PFSK-1 (cell line): Measurements from ENCODE around the gene BAZ2A.

Experiments used
- FOXP2 ChIP-seq: optimal IDR thresholded peaks from 2 replicates; pipeline ENCODE3; 2011; ENCODE audit warnings: borderline replicate concordance, control low read depth, inconsistent platforms; ENCODE audit not compliant: insufficient read depth; ENCODE audit errors: extremely low read length, extremely low read depth
- POLR2AphosphoS5 ChIP-seq: IDR thresholded peaks from 2 replicates; pipeline ENCODE4 v1.6.1; 2012; ENCODE audit warnings: low read depth, mild to moderate bottlenecking, control low read depth, low read length, moderate library complexity
- REST ChIP-seq, 2 experiments: IDR thresholded peaks; 2 replicates each; pipeline versions ENCODE4 v1.6.1 to v1.8.0; 2011 to 2012; ENCODE audit warnings: low read depth in 2 of 2, low read length in 2 of 2, control low read depth in 1 of 2, inconsistent platforms in 1 of 2, mild to moderate bottlenecking in 1 of 2, moderate library complexity in 1 of 2; ENCODE audit not compliant: insufficient read depth in 1 of 2
- SIN3A ChIP-seq: IDR thresholded peaks from 2 replicates; pipeline ENCODE4 v1.6.1; 2012; ENCODE audit warnings: mild to moderate bottlenecking, low read length, moderate library complexity, borderline replicate concordance; ENCODE audit not compliant: insufficient read depth
- TAF1 ChIP-seq: IDR thresholded peaks from 2 replicates; pipeline ENCODE4 v1.6.1; 2012; ENCODE audit warnings: low read length, control low read depth, borderline replicate concordance; ENCODE audit not compliant: insufficient read depth

Gene BAZ2A

GRCh38 chr12:56589783-56590182 is 40.3 kb downstream of the BAZ2A start:
- TF ChIP-seq TAF1 (no peak), FOXP2 (no peak), POLR2AphosphoS5 (no peak), REST (IDR thresholded peaks at IDR 0.05; ENCODE audit: insufficient read depth in 1 of 2, low read depth in 2 of 2, low read length in 2 of 2) (no peak), SIN3A (no peak)

GRCh38 chr12:56585098-56585497 is 45.0 kb downstream of the BAZ2A start:
- no peak for TF ChIP-seq POLR2AphosphoS5
- TF ChIP-seq TAF1 = no peak
- TF ChIP-seq REST (IDR thresholded peaks at IDR 0.05; ENCODE audit: insufficient read depth in 1 of 2, low read depth in 2 of 2, low read length in 2 of 2) = no peak

GRCh38 chr12:56581418-56582145 is 48.5 kb downstream of the BAZ2A start:
- TF ChIP-seq POLR2AphosphoS5 (no peak), SIN3A (no peak), FOXP2 (no peak), TAF1 (no peak), REST (IDR thresholded peaks at IDR 0.05; ENCODE audit: insufficient read depth in 1 of 2, low read depth in 2 of 2, low read length in 2 of 2) (no peak)

GRCh38 chr12:56578983-56579546 is 51.1 kb downstream of the BAZ2A start:
- TF ChIP-seq TAF1 = no peak

- TF ChIP-seq TAF1 (no peak), REST (IDR thresholded peaks at IDR 0.05; ENCODE audit: insufficient read depth in 1 of 2, low read depth in 2 of 2, low read length in 2 of 2) (no peak), POLR2AphosphoS5 (no peak), FOXP2 (no peak), SIN3A (no peak)
Measured at GRCh38 chr12:56574210-56574609, 55.9 kb downstream of the BAZ2A start.
